Activated T-cell treated with anti-CD3 and anti-CD28 coated beads for 24 hours (primary cell): ENCODE results near the gene TEX35.

Experiments
- DNase-seq: peaks from one replicate; pipeline ENCODE4 v3.0.0-alpha.2; 2020; ENCODE audit warnings: low read depth

Gene TEX35

GRCh38 chr1:178520803-178521202, 7.9 kb downstream of the TEX35 start:
- DNase-seq: no peak

- DNase-seq: no peak
These were observed 8.3 kb downstream of the TEX35 start for GRCh38 chr1:178521241-178521640.

- DNase-seq: no peak
These were observed 14.2 kb downstream of the TEX35 start for GRCh38 chr1:178527117-178527516.

GRCh38 chr1:178528228-178528952, 15.5 kb downstream of the TEX35 start:
- DNase-seq: no peak

- no peak for DNase-seq
These were observed 16.0 kb downstream of the TEX35 start for GRCh38 chr1:178528953-178529335.

GRCh38 chr1:178529364-178530036, 16.6 kb downstream of the TEX35 start:
- no peak for DNase-seq

- DNase-seq: no peak
These were observed 17.1 kb downstream of the TEX35 start for GRCh38 chr1:178530037-178530402.

- DNase-seq: no peak
These were observed 17.6 kb downstream of the TEX35 start for GRCh38 chr1:178530502-178530901.

- no peak for DNase-seq
These were observed 19.0 kb downstream of the TEX35 start for GRCh38 chr1:178531887-178532286.

- DNase-seq: peak; percentile 59
These were observed 19.5 kb downstream of the TEX35 start for GRCh38 chr1:178532392-178532791.

GRCh38 chr1:178533121-178533946, 20.4 kb downstream of the TEX35 start:
- no peak for DNase-seq

- no peak for DNase-seq
These were observed 21.4 kb downstream of the TEX35 start for GRCh38 chr1:178534137-178534868.

- DNase-seq: no peak
These were observed 23.4 kb downstream of the TEX35 start for GRCh38 chr1:178536329-178536728.

- DNase-seq: no peak
These were observed 24.0 kb downstream of the TEX35 start for GRCh38 chr1:178536844-178537371.

GRCh38 chr1:178537382-178538090, 24.6 kb downstream of the TEX35 start:
- DNase-seq: no peak

- DNase-seq: no peak
These were observed 25.4 kb downstream of the TEX35 start for GRCh38 chr1:178538192-178538916.

GRCh38 chr1:178539291-178539690, 26.4 kb downstream of the TEX35 start:
- no peak for DNase-seq

GRCh38 chr1:178540204-178540603, 27.3 kb downstream of the TEX35 start:
- no peak for DNase-seq

GRCh38 chr1:178540646-178541045, 27.7 kb downstream of the TEX35 start:
- DNase-seq: no peak

- DNase-seq: no peak
These were observed 28.5 kb downstream of the TEX35 start for GRCh38 chr1:178541379-178541778.
